ENCODE data around the gene TEX52.
"Not testable (repeated sequence)": the region's sequence is repeated elsewhere in the genome, so short reads cannot be mapped to it uniquely, and the experiment has no call there.

DNA sequence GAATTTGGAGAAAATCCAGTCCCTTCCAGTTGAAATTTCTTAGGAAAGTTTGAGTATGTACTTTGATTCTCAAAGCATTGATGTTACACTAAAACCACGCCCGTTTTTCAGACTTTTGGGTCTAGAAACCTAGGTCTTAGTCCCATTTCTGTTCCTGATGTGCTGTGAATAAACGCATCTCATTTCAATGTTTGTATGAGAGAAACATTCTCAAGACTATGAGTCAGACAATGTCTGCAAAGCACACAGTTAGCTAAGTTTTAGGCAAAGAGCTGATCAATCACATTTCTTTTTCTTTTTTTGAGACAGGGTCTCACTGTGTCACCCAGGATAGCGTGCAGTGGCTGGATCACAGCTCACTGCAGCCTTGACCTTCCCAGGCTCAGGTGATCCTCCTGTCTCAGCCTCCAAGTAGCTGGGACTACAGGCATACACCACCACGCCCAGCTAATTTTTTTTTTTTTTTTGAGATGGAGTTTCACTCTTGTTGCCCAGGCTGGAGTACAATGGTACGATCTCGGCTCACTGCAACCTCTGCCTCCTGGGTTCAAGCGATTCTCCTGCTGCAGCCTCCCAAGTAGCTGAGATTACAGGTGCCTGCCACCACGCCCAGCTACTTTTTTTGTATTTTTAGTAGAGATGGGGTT is 12.3 kb upstream of the TEX52 start:
- TF ChIP-seq, protein P1, sequence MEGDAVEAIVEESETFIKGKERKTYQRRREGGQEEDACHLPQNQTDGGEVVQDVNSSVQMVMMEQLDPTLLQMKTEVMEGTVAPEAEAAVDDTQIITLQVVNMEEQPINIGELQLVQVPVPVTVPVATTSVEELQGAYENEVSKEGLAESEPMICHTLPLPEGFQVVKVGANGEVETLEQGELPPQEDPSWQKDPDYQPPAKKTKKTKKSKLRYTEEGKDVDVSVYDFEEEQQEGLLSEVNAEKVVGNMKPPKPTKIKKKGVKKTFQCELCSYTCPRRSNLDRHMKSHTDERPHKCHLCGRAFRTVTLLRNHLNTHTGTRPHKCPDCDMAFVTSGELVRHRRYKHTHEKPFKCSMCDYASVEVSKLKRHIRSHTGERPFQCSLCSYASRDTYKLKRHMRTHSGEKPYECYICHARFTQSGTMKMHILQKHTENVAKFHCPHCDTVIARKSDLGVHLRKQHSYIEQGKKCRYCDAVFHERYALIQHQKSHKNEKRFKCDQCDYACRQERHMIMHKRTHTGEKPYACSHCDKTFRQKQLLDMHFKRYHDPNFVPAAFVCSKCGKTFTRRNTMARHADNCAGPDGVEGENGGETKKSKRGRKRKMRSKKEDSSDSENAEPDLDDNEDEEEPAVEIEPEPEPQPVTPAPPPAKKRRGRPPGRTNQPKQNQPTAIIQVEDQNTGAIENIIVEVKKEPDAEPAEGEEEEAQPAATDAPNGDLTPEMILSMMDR (conservative IDR thresholded peaks at IDR 0.05) = not testable (repeated sequence)
- not testable (repeated sequence) for TF ChIP-seq EZH2 (IDR thresholded peaks at IDR 0.05; ENCODE audit: low read depth)
